GM12874 (cell line): ENCODE results near the gene CCT4.

Experiments used
- TF ChIP-seq, protein P1 (sequence below): IDR thresholded peaks from 2 replicates; pipeline ENCODE4 v1.5.1; 2011; ENCODE audit warnings: low read depth, mild to moderate bottlenecking, control low read depth, low read length, moderate library complexity; ENCODE audit not compliant: insufficient read depth

CCT4 gene

GRCh38 chr2:61841286-61841685 lies 47.2 kb downstream of the CCT4 start:
- TF ChIP-seq, protein P1, sequence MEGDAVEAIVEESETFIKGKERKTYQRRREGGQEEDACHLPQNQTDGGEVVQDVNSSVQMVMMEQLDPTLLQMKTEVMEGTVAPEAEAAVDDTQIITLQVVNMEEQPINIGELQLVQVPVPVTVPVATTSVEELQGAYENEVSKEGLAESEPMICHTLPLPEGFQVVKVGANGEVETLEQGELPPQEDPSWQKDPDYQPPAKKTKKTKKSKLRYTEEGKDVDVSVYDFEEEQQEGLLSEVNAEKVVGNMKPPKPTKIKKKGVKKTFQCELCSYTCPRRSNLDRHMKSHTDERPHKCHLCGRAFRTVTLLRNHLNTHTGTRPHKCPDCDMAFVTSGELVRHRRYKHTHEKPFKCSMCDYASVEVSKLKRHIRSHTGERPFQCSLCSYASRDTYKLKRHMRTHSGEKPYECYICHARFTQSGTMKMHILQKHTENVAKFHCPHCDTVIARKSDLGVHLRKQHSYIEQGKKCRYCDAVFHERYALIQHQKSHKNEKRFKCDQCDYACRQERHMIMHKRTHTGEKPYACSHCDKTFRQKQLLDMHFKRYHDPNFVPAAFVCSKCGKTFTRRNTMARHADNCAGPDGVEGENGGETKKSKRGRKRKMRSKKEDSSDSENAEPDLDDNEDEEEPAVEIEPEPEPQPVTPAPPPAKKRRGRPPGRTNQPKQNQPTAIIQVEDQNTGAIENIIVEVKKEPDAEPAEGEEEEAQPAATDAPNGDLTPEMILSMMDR, result no peak

- TF ChIP-seq, protein P1, result no peak
Observed at GRCh38 chr2:61834893-61835292, 53.6 kb downstream of the CCT4 start.

- TF ChIP-seq, protein P1, result no peak
Observed at GRCh38 chr2:61833971-61834370, 54.5 kb downstream of the CCT4 start.

DNA sequence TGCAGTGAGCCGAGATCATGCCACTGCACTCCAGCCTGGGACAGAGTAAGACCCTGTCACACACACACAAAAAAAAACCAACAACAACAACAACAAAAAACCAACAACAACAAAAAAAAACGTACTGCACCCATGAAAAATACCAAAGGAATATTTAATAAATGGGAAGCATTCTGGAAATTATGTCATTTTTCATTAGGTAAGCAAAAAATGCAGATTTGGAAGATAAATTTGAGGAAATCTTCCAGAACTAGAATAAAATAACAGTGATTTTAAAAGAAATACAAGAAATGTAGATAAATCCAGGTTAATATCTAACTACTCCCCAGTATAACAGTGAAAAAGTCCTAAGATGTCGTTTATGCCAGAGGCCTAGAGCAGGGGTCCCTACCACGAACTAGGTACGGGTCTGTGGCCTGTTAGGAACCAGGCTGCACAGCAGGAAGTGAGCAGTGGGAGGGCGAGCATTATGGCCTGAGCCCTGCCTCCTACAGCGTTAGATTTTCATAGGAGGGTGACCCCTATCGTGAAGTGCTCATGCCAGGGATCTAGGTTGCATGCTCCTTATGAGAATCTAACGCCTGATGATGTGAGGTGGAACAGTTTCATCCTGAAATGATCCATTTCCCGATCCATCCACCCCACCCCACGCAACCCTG lies 56.1 kb downstream of the CCT4 start:
- TF ChIP-seq, protein P1, result no peak

- TF ChIP-seq, protein P1, result no peak
Observed at GRCh38 chr2:61822255-61822654, 66.2 kb downstream of the CCT4 start.
